SW 1271 (cell line): ENCODE results near the gene MOCOS.
"Not testable (repeated sequence)": the region's sequence is repeated elsewhere in the genome, so short reads cannot be mapped to it uniquely, and the experiment has no call there.

ENCODE experiments used
- DNase-seq, 2 experiments: peaks; one replicate each; lab custom pipeline; 2025; lab: John Stamatoyannopoulos, UW

Gene MOCOS

GRCh38 chr18:36187193-36187825 lies at the start of gene MOCOS:
Gene MOCOS, plus strand, starts transcription at chr18:36187497. Its CDS starts 43 bp downstream, at chr18:36187540.
- peak; percentile 7 to 63 for DNase-seq

DNA sequence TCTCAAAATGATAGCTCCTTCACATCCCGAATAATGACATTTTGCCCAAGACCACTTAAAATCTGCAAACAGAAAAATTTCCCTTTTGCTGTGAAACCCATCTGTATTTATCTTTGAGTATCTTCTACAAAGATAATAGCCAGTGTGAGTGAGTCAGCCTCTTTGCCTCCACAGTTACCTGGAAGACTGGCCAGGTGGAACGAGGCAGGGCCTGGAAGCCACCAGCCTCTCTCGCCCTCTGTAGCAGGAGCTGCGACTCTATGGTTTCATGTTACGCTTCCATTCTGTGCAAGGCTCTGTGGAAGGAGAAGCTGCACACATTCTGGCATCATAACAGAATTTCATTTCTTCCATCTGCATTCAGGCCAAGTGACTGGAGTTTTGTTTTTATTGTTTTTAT lies 48.1 kb upstream of the MOCOS start:
- no peak for DNase-seq

DNA sequence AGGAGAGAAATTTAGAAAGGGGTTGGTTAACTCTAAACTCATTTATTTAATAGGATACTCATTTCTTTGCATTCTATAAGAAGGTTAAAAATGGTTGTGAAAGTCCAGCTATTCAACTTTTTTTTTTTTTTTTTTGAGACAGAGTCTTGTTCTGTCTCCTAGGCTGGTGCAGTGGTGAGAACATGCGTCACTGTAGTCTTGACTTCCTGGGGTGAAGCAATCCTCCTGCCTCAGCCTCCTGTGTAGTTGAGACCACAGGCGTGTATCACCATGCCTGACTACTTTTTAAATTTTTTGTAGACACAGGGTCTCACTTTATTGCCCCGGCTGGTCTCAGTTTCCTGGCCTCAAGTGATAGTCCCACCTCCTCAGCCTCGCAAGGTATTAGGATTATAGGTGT lies 45.7 kb upstream of the MOCOS start:
- no peak for DNase-seq

GRCh38 chr18:36142751-36143150 lies 44.5 kb upstream of the MOCOS start:
- DNase-seq = no peak

GRCh38 chr18:36143391-36143790 lies 43.9 kb upstream of the MOCOS start:
- DNase-seq = no peak

DNA sequence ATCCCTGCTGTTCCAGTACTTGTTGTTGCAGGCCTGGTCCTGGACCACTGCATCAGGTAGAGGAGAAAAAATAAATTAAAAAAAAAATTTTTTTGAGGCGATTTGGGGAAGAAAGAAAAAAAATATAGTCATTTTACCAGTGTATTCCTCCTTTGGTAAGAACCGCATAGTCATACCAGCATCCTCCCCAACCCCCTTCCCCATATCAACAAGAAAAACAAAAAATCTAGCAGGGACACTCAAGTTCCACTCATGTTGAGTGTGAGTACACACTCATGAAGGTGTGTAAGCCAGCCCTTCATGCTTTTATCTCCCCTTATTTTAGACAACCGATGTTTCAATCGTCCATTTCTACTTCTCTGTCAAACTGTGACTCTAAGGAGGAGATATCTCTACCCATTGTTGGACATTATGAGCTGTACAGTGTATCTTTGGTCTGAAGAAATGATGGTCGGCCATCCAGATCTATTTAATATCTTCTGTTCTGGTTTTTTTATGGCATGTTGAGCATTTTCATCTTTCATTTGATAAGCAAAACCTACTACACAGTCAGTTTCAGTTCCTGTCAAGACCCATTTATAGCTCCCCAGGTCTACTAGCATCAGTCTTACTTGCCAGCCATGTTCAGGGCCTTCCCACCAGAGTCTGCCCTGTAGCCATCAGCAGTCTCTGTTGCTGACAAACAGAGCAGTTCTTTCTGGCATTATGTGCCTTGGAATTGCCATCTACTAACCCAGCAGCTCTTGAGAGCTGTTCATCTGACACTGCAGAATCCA lies 37.6 kb upstream of the MOCOS start:
- no peak for DNase-seq

GRCh38 chr18:36152781-36153180 lies 34.5 kb upstream of the MOCOS start:
- no peak for DNase-seq

- DNase-seq = no peak
Observed at GRCh38 chr18:36153203-36153602, 34.1 kb upstream of the MOCOS start.

- no peak for DNase-seq
Observed at GRCh38 chr18:36153771-36154170, 33.5 kb upstream of the MOCOS start.

DNA sequence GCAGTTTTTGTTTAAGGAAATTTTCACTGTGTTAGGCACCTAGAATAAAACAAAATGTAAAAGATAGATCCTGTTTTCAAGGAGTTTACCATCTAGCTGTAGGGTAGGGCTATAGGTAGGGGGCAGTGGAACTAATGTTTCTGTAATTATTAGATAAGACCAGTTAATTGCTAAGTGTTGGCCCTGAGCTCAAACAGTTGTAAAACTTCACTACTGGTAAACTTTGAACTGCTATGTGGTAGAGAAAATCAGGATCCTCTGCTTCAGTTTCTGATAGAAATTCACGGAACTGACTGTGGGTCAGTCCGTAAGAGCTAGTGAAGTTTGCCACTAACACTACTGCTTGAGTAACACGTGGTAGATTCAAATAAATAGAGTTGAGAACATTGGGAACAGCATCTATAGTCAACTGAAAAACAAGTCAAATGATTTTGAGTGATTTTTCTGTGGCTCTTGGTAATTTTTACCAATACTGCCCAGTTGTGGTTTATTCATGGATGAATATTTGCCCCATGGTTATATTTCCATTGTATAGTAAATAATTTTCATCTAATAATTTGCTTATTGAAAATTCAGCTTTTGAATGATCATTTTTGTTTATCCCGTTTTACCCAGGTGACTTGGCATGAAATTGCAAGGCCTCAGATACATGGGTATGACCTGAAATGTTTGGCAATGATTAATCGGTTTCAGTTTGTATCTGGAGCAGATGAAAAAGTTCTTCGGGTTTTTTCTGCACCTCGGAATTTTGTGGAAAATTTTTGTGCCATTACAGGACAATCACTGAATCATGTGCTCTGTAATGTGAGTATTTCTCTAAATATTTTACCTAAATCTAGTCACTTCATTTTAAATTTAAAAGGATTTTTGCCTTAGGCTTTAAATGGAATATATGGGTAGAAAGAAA lies 31.2 kb upstream of the MOCOS start:
- DNase-seq = no peak

GRCh38 chr18:36157441-36157840 lies 29.9 kb upstream of the MOCOS start:
- no peak for DNase-seq

DNA sequence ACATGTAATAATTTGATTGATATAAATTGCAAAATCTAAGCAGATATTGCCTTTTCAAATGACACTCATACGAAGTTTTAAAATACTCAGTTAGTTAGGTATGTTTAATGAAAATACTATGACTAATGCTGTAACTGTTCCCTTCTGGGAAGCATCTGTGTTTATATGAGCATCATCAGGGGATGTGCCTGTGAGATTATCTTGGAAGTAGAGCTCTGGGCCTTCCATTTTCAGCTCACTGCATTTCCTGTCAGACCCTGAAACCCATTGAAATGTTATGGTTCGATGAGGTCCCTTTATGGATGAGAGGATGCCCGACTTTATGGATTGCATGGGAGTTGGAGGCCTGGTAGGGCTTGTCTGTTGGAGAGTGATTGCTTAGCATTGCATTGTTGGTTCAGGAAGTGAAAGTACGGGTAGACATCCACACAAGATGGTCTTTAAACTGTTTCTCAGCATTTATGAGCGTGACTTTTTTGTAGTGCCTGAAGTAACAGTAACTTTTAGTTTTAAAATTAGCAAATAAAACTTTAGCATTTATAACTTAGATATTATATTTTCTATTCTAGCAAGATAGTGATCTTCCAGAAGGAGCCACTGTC lies 28.9 kb upstream of the MOCOS start:
- DNase-seq = no peak

GRCh38 chr18:36160959-36161371 lies 26.3 kb upstream of the MOCOS start:
- DNase-seq = no peak

GRCh38 chr18:36162981-36163380 lies 24.3 kb upstream of the MOCOS start:
- no peak for DNase-seq

DNA sequence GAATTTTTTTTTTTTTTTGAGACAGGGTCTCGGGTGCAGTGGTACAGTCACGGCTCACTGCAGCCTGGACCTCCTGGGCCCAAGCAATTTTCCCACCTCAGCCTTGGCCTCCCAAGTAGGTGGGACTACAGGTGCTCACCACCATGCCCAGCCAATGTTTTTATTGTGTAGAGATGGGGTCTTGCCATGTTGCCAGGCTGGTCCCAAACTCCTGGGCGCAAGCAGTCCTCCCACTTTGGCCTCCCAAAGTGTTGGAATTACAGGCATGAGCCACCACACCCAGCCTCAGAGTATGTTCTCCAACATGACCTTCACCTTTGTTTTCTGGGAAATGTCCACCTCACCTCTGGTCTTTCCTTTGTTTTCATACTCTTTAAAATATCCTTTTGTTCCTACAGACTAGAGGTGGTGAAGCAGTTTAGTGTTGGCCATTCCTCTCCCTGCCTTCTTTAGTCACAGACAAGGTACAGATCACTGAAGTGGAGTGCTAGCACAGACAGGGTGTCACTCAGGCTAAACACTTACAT lies 19.5 kb upstream of the MOCOS start:
- DNase-seq = no peak

- DNase-seq = not testable (repeated sequence)
Observed at GRCh38 chr18:36168296-36168695, 19.0 kb upstream of the MOCOS start.

DNA sequence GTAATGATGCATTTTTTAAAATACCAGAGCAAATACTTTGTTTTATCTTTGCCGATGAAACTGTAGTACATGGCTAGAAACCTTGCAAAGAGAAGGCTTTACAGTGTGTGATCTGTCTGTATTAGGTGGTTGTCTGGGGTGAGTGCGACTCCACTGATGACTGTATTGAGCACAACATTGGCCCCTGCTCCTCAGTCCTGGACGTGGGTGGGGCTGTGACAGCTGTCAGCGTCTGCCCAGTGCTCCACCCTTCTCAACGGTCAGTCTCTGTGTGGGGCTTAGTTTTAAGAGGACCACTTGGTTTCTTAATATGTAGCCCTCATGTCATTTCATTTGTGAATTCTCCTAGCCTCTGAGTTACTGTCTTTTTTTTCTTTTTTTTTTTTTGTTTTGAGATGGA lies 17.4 kb upstream of the MOCOS start:
- no peak for DNase-seq

DNA sequence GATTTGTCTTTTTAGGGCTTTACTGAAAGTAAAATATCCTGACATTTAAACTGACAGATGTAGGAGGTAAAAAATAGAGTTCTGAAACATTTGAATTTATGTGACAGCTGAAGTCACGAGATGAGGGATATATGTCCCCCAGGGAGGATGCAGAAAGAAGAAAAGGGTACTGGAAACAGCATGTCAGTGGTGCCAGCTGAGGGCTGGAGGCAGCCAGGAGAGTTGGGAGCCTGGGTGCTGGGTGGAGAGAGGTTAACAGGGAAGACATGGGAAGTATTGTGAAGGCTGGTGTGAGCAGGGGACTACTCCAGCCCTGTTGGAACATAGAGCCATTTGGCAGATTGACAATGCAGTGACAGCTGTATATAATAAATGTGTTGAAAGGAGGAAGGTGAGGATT lies 11.8 kb upstream of the MOCOS start:
- DNase-seq = no peak

DNA sequence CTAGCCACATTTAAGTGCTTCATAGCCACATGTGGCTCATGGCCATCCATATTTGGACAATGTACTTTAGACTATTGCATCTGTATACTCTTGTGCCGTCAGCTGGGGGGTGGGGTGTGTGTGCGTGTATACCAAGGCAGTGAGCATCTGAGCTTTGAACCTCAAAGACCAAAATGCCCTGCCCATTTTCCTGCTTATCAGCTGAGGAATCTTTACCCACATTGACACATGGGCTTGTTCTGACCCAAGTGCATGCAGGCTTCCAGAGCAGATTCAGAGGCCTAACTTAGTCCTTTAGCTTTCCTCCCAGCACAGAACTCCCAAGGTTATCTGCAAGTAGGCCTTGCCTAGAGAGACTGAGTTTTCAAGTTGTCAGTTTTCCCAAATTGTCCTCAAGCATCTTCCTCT lies 11.1 kb upstream of the MOCOS start:
- DNase-seq = no peak

DNA sequence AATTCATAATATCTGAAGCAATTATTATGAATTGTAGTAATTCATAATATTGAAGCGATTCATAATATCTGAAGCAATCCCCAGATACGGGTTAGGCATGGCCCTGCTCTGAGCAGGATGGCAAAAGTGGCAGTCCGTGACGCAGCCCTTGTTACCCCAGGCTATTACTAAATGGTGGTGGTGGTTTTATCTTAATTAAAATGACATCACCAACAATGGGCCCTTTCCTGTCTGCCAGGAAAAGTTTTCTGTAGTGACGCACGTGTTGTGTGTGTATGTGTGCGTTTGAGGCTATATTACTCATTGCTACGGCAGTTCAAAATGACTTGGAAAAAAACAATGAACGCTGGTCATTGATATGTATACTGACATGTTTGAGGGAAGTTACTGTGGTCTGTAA lies 10.6 kb upstream of the MOCOS start:
- DNase-seq = no peak

GRCh38 chr18:36177913-36178312 lies 9.4 kb upstream of the MOCOS start:
- DNase-seq = no peak
